T-helper 22 cell (primary cell): ENCODE measurements around the gene METTL22.

Experiments used
- DNase-seq: peaks from one replicate; pipeline ENCODE4 v3.0.0-alpha.2; 2020; ENCODE audit warnings: low read depth

Gene METTL22, protein sequence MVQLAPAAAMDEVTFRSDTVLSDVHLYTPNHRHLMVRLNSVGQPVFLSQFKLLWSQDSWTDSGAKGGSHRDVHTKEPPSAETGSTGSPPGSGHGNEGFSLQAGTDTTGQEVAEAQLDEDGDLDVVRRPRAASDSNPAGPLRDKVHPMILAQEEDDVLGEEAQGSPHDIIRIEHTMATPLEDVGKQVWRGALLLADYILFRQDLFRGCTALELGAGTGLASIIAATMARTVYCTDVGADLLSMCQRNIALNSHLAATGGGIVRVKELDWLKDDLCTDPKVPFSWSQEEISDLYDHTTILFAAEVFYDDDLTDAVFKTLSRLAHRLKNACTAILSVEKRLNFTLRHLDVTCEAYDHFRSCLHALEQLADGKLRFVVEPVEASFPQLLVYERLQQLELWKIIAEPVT

DNA sequence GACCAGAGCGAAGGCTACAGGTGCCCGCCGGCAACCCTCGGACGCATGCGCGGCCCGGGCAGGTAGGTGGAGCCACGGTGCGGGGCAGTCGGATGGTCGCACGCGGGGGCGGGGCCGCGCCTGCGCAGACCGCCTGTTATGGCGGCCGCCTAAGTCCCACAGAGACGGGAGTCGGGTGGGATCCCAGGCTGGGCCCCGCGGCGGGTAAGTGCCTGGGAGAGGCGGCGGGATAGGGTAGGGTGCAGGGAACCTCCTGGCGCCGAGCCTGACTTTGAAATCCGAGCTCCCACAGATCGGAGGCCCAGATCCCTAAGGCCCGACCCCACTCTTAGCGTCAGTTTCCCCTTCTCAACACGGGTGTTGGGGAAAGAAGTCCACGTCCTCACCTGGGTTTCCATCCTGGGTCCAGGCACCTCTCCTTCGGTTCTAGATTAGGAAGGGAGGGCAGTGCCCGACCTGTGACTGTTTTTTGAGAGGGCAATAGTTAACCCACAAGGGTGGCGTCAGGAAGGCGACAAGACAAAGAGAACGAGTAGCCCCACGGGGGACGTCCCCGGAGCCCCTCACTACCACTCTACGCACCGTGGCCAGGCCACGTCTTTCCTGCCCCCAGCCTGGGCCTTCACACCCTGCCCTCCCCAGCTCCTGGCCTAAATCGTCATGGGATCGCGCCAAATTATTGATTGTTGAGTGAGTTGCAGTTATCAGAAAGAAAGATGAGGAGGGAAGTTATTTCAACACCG is at the start of gene METTL22:
Gene METTL22 (plus strand): TSS at position 127 of the 743 bp plus-strand sequence. CDS start 3,968 bp downstream, outside the sequence.
- peak; percentile 82 for DNase-seq

DNA sequence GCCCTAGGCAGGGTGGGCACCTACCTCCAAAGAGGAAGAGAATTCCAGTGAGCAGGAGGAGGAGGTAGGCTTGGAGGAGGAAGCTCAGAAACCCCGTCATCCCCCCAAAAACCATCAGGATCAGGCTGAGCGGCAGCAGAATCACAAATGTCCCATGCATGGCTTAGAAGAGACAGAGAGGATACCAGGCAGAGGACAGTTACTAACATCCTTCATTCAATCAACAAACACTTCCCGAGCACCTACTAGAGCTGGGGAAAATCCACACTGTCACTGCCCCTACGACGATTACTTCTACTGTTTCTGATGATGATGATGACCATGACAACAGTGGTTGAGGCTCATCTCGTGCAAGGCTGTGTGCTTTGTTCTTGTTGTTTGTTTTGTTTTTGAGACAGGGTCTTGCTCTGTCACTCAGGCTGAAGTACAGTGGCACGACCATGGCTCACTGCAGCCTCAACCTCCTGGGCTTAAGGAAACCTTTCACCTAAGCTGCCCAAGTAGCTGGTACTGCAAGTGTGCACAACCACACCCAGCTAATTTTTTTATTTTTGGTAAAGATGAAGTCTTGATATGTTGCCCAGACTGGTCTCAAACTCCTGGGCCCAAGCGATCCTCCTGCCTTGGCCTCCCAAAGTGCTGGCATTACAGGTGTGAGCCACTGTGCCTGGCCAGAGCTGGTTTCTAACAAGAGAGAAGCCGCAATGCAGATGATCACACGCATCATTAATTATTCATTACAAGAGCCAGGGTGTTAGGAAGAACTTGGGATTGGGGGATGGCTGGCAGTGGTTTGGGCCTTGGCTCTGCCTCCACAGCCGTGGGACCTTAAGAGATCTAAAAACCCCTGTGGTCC is 49.2 kb upstream of the METTL22 start:
- DNase-seq = no peak

DNA sequence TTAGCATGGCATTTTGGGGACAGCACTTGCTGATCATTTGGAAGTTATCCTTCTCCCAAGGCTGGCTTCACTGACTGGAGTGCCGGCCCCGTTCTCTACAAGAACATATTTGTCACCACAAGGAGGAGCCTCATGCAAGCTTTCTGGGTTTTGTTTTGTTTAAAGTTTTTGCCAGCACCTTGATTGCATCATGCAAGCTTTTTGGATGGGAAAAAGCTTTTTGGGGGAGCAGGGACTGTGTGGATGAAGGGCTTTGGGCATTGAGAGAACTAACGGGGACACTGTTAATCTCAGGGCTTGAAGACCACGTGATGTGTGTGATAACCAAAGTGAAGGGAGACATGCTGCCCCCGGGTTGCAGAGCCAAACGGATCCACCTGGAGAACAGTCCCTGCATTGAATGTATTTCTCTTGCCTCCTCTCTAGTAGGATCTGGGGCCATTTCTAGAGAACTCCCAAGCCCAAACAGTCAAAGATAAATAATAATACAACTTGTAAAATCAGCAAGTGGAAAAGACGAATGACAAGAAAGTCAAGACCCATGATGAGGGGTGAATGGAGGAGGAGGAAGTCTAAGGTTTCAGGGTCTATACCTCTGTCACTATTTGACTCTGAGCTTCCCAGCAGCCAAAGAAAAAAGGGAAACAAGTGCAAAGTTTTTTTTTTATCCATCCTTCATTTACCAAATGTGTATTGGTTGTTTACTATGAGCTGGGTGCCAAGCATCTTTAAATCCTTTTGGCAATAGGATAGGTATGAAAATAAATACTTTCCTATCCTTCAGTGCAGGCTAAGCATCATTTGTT is 48.4 kb upstream of the METTL22 start:
- DNase-seq = no peak

DNA sequence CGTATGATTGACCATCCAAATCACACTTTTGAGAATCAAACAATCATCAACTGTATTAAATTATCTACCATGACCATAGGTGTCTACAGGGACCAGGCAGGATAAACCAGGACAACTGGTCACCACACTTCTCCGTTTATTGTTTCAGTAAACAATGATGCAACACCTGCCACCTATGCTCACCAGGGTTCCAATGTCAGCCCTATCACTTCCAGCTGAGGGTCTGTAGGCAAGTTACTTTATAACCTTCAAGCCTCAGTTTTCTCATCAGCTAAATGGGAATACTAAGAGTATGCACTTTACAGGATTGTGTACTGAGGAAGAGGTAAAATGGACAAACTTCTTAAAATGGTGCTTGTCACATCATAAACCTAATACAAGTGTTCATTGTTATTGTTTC is 46.1 kb upstream of the METTL22 start:
- no peak for DNase-seq

DNA sequence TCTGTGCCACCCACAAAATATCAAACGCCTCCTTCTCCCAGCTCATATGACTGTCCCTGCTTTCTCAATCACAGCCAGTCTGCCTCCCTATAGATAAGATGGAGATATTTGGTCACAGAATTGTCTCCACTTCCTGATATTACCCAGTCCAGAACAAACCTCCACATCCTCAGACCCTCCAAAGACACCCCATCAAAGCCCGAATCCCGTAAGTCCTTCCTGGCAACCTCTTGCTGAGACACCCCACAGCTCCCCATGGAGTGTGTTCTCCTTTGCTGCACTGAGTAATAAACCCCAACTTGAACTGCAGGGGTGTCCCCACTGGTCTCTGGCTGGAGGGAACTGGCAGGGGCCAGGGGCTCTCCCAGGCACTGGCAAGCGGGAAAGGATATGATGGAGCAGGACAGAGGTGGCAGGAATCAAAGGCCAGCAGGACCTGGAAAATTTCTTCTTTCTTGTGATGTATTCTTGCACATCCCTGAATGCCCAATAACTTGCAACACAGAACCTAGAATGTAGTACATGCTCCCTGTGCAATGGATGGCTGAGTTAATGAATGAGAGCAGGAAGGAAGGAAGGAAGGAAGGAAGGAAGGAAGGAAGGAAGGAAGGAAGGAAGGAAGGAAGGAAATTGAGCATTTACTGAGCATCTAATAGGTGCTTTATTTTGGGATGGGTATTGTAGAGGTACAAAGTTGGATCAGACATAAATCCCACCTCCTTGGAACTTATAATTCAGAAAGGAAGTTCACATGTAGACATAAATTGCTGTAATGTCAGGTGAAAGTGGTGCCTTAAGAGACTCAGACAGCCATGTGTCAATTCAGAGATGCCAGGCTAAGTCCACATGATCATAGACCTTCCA is 45.1 kb upstream of the METTL22 start:
- DNase-seq = no peak

DNA sequence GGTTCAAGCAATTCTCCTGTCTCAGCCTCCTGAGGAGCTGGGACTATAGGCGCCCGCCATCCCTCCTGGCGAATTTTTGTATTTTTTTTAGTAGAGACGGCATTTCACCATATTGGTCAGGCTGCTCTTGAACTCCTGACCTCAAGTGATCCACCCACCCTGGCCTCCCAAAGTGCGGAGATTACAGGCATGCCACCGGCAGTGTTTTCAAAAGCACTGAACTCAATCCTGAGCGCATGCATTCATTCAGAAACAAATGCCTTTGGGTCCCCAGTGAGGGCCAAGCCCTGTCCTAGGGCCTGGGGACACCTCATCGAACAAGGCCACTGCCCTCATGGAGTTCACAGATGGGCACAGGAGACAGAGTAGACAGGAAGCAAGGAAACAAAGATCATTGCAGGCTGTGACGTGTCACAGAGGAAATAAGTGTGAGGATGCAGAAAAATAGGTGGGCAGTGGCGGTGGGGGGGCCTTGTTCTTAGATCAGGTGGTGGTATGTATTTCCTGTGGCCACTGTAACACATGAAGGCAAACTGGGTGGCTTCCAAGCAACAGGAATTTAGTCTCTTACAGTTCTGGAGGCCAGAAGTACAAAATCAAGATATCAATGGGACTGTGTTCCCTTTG is 43.7 kb upstream of the METTL22 start:
- no peak for DNase-seq

DNA sequence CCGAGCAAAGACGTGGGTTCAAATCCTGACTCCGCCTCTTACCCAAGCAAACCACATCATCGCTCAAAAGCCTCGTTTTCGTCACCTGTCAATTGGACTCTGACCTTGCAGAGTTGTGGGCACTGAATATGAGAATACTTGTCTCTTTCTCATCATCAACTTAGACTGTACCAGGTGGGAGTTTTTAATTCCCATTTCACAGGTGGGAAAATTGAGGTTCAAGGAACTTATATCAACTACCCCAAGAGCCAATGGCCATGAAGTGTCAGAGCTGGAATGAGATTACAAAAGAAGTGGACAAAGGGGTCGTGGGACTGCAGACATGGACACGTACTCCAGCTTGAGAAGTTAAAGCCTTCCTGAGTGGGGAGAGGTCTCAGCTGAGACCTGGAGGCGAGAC is 41.9 kb upstream of the METTL22 start:
- DNase-seq = no peak

DNA sequence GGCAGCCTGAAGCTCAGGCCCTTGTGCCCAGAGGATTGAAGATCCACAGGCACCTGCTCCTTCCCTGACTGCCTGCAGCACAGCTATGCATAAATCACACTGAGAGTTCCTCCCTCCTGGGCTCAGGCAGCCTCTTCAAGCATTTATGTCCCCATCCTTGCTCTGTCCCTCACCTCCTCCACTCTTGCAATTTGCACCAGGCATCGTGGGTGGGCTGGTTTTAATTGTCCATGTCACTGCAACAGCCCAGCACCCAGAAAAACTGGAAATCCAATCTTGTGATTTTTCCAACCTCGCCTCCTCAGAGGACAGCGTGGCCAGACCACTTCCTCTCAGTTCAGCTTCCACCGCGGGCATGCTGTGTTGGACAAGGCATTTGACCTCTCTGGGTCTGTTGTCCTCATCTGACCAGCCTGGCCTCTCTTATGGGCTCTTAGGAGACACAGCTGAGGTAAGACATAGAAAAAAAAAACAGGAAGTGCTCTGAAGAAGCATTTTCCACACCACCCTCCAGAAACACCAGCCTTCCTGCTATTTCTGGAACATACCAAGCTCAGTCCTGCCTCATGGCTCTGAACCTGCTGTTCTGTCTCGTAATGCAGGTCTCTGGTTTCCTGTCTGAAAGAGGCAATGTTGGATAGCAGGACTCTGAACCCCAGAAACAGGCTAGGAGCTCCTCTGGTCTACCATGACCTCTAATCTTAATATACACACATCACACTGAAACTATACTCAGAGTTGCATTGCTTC is 39.5 kb upstream of the METTL22 start:
- no peak for DNase-seq

DNA sequence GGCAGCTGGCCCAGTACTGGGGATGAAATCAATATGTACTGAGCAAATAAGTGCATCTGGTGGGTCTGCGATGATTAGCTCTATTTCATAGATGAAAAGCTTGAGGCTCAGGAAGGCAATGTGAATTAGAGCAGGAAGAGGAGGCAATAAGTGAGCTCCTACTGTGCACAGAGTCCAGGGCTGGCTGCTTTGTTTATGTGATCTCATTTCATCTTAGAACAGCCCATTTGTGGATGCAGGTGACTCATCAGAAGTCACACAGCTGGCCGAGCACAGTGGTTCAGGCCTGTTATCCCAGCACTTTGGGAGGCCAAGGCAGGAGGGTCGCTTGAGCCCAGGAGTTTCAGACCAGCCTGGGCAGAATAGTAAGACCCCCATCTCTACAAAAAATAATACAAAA is 38.3 kb upstream of the METTL22 start:
- DNase-seq = no peak

DNA sequence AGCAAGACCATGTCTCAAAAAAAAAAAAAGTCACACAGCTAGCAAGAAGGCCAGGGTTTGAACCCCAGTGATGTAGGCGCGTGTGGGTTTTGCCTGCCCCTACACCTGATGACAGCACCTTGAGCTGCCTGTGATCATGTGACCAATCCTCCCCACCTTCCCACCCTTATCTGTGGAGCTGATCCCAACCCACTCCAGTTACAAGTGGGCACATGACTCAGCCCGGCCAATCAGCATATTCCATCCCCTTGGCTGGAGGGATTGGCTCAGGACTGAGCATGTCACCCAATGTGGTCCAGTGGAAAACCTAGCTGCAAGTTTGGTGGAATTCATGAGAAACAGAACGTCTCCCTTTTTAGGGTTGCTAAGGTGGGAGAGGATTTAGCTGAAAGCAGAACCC is 37.8 kb upstream of the METTL22 start:
- DNase-seq = no peak

DNA sequence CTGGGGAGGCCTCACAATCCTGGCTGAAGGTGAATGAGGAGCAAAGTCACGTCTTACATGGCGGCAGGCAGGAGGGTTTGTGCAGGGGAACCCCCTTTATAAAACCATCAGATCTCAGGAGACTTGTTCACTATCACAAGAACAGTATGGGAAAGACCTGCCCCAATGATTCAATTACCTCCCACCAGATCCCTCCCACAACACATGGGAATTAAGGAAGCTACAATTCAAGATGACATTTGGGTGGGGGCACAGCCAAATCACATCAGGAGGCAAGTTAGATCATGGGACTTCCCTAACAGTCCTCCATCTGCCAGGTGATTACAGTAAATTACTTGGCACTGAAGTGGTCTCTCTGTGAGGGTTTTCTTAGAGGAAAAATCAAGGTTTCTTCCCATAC is 36.5 kb upstream of the METTL22 start:
- DNase-seq = no peak

DNA sequence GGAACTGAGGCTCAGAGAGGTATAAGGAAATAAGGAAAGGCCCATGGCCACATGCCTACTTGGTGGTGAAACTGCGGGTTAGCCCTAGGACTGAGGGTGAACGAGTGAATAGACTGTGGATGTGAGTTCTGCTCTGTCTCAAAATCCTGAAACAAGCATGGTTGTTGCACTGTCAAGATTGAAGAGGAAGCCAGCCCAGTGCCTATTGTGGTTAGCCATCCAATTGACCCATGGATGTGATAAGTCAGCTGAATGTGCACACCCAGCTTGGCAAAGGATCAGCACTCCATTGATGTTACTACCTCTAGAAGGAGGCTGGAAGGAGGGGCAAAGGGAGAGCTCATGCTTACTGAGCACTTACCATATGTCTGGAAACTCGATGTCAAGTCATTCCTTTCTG is 35.6 kb upstream of the METTL22 start:
- no peak for DNase-seq

DNA sequence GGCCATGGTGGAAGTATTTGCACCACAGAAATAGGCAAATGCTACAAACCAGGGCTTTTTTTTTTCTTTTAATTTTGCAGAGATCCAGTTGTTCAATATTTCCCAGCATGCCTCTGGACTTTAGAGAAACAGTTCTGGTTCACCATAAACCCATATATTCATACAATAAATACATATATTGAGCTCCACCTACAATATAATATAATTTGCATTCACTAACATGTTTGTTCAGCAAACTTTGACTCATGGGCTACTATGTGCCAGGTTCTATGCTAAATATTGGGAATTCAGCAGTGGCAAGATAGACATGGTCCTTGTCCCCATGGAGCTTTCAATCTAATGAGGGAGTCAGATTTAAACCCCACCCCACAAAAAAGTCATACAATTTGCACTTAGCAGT is 34.4 kb upstream of the METTL22 start:
- no peak for DNase-seq

DNA sequence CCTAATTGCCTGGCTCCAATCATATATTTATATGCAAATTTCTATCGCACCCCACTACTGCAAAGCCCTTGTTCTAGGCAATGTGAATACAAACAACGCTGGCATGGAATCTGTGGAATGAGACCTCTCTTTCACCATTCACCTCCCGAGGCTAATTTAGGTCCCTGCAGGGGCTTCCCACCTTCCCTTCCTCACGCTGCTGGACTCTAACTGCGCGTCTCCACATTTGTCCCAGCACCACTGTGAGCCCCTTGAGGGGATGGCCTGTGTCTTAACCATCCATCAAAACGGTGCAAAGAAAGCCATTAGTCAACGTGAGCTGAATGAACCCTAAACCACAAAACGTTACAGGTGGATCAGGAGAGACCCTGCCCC is 32.8 kb upstream of the METTL22 start:
- no peak for DNase-seq

DNA sequence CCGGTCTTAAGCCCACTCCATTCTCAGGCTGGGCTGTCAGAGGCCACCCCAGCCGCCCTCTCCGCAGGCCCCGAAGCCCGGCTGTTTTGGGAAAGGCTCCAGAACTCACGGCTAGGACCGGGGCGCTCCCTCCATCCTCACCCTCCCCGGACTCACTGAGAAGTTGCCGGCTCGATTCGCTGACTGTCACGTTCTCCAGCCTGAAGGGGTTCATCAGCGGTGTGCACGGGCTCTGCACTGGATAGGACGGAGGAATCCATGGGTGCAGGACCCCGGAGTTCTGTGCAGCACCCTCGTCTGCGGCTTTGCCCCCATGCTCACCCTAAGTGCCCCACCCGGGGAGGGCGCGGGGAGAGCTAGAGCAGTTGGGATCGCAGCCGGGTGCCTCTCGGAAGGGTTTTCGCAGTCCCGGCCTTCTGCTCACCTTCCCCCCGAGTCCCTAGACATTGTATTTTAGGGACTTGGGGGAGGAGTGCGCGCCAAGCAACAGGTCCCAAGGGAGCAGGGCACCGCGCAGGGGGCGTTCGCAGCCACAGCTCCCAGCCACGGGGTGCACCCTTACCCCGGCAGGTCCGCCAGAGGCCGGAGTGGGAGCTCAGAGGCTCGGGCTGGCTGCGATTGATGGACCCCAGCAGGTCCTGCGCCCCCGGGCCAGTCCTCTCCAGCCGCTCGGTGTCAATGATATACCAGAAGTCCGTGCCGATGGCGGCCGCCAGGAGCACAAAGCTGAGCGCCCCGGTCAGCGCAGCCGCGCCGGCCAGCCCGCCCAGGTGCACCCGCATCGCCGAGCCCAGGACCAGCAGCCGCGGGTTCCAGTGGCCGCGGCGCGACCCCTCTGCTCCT is 32.2 kb upstream of the METTL22 start:
- no peak for DNase-seq

DNA sequence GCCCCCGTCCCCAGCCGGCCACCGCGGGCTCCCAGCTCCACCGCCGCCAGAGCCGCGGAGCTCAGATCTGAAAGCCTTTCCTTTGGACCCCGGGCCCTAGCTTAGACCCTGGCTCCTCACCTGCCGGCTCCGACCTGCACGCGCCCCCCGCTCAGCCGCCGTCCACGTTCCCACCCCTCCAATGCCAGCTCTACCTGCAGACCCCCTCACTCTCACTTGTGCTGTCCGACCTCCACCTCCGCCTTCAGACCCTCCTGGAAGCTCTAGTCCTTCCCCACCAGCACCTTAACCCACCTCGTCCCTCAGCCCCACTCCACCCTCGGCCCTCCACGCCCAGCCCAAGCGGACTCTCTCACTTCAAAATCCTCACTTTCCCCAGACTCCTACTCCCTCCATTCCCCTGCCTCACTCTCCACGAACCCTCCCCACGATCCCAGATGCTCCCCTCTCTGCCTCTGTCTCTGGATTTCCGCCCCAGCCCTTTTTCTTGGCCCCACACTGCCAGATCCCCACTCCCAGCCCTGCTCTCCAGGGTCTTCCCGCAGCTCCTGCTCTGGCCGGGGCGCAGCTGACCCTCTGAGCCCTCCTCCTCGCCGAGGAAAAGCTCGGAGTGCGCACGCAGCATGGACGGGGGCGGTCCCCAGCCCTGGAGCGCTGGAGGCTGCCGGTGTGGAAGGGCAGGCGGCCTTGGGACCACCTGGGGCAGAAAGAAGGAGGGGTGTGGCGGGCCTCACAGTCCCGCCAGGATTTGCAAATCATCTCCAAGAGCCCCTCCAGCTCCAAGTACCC is 31.4 kb upstream of the METTL22 start, which contains the start of gene TMEM114:
Gene TMEM114 (minus strand): TSS at position 612 of the 789 bp plus-strand sequence. CDS start 673 bp downstream, outside the sequence.
- DNase-seq = no peak

DNA sequence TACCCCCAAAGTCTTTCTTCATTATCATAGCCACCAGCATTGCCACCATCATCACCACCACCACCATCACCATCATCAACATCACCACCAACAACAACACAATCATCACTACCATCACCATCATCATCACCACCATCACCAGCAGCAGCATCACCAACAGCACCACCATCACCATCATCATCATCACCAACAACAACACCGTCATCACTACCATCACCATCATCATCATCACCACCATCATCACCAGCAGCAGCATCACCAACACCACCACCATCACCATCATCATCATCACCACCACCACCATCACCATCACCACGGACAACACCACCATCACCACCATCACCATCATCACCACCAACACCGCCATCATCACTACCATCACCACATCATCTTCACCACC is 30.7 kb upstream of the METTL22 start:
- no peak for DNase-seq

DNA sequence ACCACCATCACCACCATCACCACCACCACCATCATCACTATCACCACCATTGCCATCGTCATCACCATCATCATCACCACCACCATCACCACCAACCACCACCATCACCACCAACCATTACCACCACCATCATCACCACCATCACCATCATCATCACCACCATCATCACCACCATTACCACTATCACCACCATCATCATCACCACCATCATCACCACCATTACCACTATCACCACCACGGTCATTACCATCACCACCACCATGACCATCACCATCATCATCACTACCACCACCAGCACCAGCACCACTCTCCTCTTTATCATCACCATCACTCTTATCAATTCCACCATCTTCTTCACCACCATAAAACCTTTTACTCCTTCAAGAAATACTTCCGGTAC is 30.0 kb upstream of the METTL22 start:
- no peak for DNase-seq
